BLaER1 treated with 17β-estradiol and CSF1 and Interleukin-3, amounts not matched to agents 10 nM and 100 nM (cell line): ENCODE measurements around the gene KDF1.

ENCODE experiments used
- H3K27ac ChIP-seq, 11 experiments: shearing (Covaris generic); formaldehyde crosslinking; 2 replicates each; pipeline ENCODE4 v1.8.1; 2022
- H3K27me3 ChIP-seq, 11 experiments: shearing (Covaris generic); formaldehyde crosslinking; 2 replicates each; pipeline ENCODE4 v1.8.1; 2022
- H3K36me3 ChIP-seq, 11 experiments: shearing (Covaris generic); formaldehyde crosslinking; 2 replicates each; pipeline ENCODE4 v1.8.1; 2022
- H3K4me1 ChIP-seq, 10 experiments: shearing (Covaris generic); formaldehyde crosslinking; 2 replicates each; pipeline ENCODE4 v1.8.1; 2022
- H3K4me2 ChIP-seq, 11 experiments: shearing (Covaris generic); formaldehyde crosslinking; 2 replicates each; pipeline ENCODE4 v1.8.1; 2022
- H3K4me3 ChIP-seq, 10 experiments: shearing (Covaris generic); formaldehyde crosslinking; 2 replicates each; pipeline ENCODE4 v1.8.1; 2022
- H3K9ac ChIP-seq, 11 experiments: shearing (Covaris generic); formaldehyde crosslinking; 2 replicates each; pipeline ENCODE4 v1.8.1; 2022
- H3K9me3 ChIP-seq, 11 experiments: shearing (Covaris generic); formaldehyde crosslinking; replicated peaks in 1 of 11; 2 replicates each; pipeline ENCODE4 v1.8.1; 2022
- H4K20me1 ChIP-seq, 11 experiments: shearing (Covaris generic); formaldehyde crosslinking; 2 replicates each; pipeline ENCODE4 v1.8.1; 2022
- Cebpa-rat ChIP-seq, 11 experiments: shearing (Covaris generic); IDR thresholded peaks; 2 replicates each; pipeline ENCODE4 v1.8.1; 2022

KDF1 gene, protein sequence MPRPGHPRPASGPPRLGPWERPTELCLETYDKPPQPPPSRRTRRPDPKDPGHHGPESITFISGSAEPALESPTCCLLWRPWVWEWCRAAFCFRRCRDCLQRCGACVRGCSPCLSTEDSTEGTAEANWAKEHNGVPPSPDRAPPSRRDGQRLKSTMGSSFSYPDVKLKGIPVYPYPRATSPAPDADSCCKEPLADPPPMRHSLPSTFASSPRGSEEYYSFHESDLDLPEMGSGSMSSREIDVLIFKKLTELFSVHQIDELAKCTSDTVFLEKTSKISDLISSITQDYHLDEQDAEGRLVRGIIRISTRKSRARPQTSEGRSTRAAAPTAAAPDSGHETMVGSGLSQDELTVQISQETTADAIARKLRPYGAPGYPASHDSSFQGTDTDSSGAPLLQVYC

DNA sequence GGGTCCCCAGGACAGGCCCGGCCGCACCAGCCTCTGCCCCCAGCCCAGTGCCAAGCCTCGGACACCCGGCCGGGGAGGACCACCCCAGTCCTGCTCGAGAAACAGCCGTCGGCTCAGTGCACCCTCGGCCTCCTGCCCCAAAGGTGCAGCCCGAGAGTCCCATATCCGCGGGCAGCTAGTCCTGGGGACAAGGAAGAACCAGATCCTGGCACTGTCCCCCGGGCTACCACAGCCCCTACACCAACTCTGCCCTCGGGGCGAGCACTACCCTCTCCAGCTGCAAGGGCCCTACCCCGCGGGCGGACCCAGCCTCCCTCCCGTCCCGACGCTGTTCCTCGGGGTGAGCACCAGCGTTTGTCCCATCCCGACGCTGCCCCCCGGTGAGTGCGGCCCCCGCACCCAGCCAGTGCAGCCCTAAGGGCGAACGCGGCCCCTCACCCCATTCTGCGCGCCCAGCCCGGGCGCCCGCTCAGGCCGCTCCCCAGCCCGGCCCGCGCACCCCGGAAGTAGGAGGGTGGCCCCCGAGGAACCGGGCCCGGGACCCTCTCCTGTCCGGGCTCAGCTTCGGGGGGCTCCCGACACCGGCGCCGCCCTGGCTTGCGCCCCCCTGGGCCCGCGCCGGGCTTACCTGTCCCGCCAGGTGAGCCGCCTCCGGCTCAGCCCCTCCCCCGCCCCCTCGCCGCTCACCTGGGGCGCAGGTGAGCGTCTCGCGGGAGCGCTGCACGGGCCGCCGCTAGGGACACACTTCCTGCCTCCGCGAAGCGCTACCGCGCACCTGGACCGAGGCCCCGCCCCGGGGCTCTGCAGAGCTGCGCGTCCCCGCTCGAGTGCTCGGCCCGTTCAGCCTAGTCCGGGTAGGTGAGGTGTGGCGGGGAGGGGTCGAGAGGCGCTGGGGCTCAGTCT is at the start of gene KDF1:
KDF1 (minus strand) TSS at position 747 of the 903 bp plus-strand sequence. CDS start 8,088 bp downstream, outside the sequence.
- peak within 1 kb of the TSS in 7 of 11 experiments; percentile 36 to 76 (median 45); a peak in 14 of 22 replicates for H3K27ac ChIP-seq
- peak within 1 kb of the TSS in 2 of 11 experiments; percentile 6 to 55; a peak in 2 of 22 replicates for H3K9ac ChIP-seq
- H4K20me1 ChIP-seq: no peaks in the 10 kb centered on the region
- peaks cover 0 to 4% (median 0%) of the 10 kb centered on the region in 11 experiments; a peak in 1 of 22 replicates for H3K36me3 ChIP-seq
- H3K9me3 ChIP-seq: peaks cover 0 to 18% (median 12%) of the 10 kb centered on the region in 11 experiments; a peak in 15 of 22 replicates
- peaks cover 18 to 55% (median 49%) of the 10 kb centered on the region in 10 experiments for H3K4me1 ChIP-seq
- no peak for TF ChIP-seq Cebpa-rat (IDR thresholded peaks at IDR 0.05)
- H3K4me2 ChIP-seq: peak within 1 kb of the TSS; percentile 39 to 82 (median 69)
- peak within 1 kb of the TSS in 3 of 10 experiments; percentile 2 to 38 (median 34); a peak in 3 of 20 replicates for H3K4me3 ChIP-seq
- peaks cover 32 to 48% (median 40%) of the 10 kb centered on the region in 11 experiments for H3K27me3 ChIP-seq

- H4K20me1 ChIP-seq: no peaks in the 10 kb centered on the region
- H3K9ac ChIP-seq: no peak overlapping the region
- peaks cover 28 to 64% (median 49%) of the 10 kb centered on the region in 10 experiments for H3K4me1 ChIP-seq
- no peak overlapping the region for H3K4me3 ChIP-seq
- H3K36me3 ChIP-seq: no peaks in the 10 kb centered on the region
- no peaks in the 10 kb centered on the region for H3K9me3 ChIP-seq
- H3K27ac ChIP-seq: no peak overlapping the region
- H3K4me2 ChIP-seq: no peak overlapping the region
- TF ChIP-seq Cebpa-rat (IDR thresholded peaks at IDR 0.05): no peak
- H3K27me3 ChIP-seq: peaks cover 0 to 5% (median 0%) of the 10 kb centered on the region in 11 experiments; a peak in 2 of 22 replicates
Observed at GRCh38 chr1:27009601-27010197, 49.4 kb upstream of the KDF1 start.

GRCh38 chr1:27007909-27008582 is 47.8 kb upstream of the KDF1 start:
- no peak overlapping the region for H3K9ac ChIP-seq
- H4K20me1 ChIP-seq: no peaks in the 10 kb centered on the region
- peaks cover 0 to 5% (median 0%) of the 10 kb centered on the region in 11 experiments; a peak in 2 of 22 replicates for H3K27me3 ChIP-seq
- H3K4me1 ChIP-seq: peaks cover 38 to 78% (median 61%) of the 10 kb centered on the region in 10 experiments
- no peak overlapping the region for H3K27ac ChIP-seq
- H3K9me3 ChIP-seq: no peaks in the 10 kb centered on the region
- no peaks in the 10 kb centered on the region for H3K36me3 ChIP-seq
- peak overlapping the region in 8 of 11 experiments; percentile 5 to 46 (median 25); a peak in 6 of 22 replicates for H3K4me2 ChIP-seq
- no peak for TF ChIP-seq Cebpa-rat (IDR thresholded peaks at IDR 0.05)
- H3K4me3 ChIP-seq: no peak overlapping the region

DNA sequence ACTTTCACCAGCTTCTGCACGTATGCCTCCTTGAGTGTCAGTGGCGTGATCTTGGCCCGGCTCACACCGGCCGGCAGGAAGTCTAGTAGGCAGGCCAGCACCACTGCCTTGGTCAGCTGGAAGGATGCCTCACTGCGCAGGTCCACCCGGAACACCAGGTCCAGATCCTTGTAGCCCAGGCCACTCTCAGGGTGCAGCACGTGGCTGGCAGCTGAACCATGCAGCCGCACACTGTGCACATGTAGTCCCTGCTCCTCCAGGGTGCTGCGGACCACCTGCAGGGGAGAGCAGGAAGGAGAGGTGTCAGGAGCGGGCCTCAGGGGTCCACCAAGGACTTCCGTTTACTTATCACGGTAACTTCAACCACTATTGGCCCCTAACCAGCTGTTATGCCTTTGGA is 46.4 kb upstream of the KDF1 start:
- no peaks in the 10 kb centered on the region for H4K20me1 ChIP-seq
- H3K27ac ChIP-seq: peak overlapping the region in 2 of 11 experiments; percentile 29 to 43; a peak in 1 of 22 replicates
- TF ChIP-seq Cebpa-rat (IDR thresholded peaks at IDR 0.05): no peak
- H3K9me3 ChIP-seq: no peaks in the 10 kb centered on the region
- H3K4me2 ChIP-seq: peak overlapping the region in 10 of 11 experiments; percentile 13 to 93 (median 90); a peak in 17 of 22 replicates
- H3K4me1 ChIP-seq: peaks cover 40 to 78% (median 63%) of the 10 kb centered on the region in 10 experiments
- no peak overlapping the region for H3K4me3 ChIP-seq
- H3K9ac ChIP-seq: 0 out of 22 replicates have a peak overlapping the region, but pooled peaks of 1 of the 11 experiments have one; percentile 24
- 0 out of 22 replicates have a peak, but pooled peaks cover 0 to 2% (median 0%) of the 10 kb centered on the region in 11 experiments for H3K27me3 ChIP-seq
- H3K36me3 ChIP-seq: no peaks in the 10 kb centered on the region

DNA sequence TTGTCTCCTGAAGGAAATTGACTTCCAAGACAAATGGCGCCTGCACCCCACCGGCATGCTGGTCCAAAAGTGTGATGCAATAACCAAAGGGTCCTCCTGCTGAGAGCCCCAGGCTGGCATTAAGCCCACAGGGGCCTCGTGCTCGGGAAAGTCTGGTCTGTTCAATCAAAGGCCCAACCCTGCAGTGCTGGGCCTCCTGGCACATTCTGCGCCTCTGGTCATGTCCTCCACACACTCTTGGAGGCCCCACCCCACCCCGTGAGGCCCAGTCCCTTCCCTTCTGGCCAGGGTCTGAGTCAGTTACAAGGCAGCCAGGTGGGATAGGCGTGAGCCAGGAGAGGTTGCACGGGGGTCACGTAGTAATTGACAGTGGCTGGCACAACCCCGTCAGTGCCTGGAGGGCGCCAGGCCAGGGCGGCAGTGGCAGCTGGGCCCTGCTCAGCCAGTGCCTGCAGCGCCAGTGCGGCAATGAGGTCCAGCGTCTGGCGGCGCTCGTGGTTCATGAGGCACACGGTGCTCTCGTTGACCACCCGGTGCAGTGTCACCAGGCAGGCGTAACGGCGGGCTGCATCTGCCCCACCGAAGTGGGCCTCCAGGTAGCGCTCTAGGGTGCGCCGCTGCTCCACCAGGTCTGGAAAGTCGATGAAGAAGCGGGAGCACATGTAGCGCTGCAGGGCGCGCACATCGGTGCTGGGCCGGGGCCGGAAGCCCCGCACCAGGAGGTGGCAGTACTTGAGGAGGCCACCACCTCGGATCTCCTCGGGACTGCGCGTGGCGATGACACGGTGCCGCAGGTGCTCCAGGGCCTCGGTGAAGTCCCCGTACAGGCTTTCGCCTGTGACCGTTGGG is 45.6 kb upstream of the KDF1 start:
- peak in 2 of 11 experiments; percentile 26 to 51; a peak in 1 of 22 replicates for TF ChIP-seq Cebpa-rat (IDR thresholded peaks at IDR 0.05)
- Histone ChIP-seq H4K20me1 (no peaks in the 10 kb centered on the region), H3K4me1 (peaks cover 48 to 85% (median 69%) of the 10 kb centered on the region in 10 experiments), H3K4me3 (no peak overlapping the region), H3K27me3 (no peaks in the 10 kb centered on the region), H3K9ac (0 out of 22 replicates have a peak overlapping the region, but pooled peaks of 1 of the 11 experiments have one; percentile 24), H3K9me3 (no peaks in the 10 kb centered on the region), H3K27ac (peak overlapping the region in 3 of 11 experiments; percentile 29 to 43 (median 36); a peak in 2 of 22 replicates), H3K4me2 (peak overlapping the region; percentile 80 to 93 (median 89); a peak in 20 of 22 replicates), H3K36me3 (no peaks in the 10 kb centered on the region)

- H3K27me3 ChIP-seq: no peaks in the 10 kb centered on the region
- TF ChIP-seq Cebpa-rat (IDR thresholded peaks at IDR 0.05): no peak
- H3K9ac ChIP-seq: peak overlapping the region in 3 of 11 experiments; percentile 30 to 63 (median 47); a peak in 2 of 22 replicates
- H3K4me1 ChIP-seq: peaks cover 55 to 92% (median 75%) of the 10 kb centered on the region in 10 experiments
- H4K20me1 ChIP-seq: no peaks in the 10 kb centered on the region
- H3K4me3 ChIP-seq: no peak overlapping the region
- H3K27ac ChIP-seq: peak overlapping the region in 5 of 11 experiments; percentile 36 to 49 (median 47); a peak in 7 of 22 replicates
- peak overlapping the region; percentile 80 to 93 (median 89) for H3K4me2 ChIP-seq
- H3K36me3 ChIP-seq: no peaks in the 10 kb centered on the region
- H3K9me3 ChIP-seq: no peaks in the 10 kb centered on the region
Observed at GRCh38 chr1:27005166-27005530, 44.9 kb upstream of the KDF1 start.
